ENCODE measurements around the gene PABPN1L.

DNA sequence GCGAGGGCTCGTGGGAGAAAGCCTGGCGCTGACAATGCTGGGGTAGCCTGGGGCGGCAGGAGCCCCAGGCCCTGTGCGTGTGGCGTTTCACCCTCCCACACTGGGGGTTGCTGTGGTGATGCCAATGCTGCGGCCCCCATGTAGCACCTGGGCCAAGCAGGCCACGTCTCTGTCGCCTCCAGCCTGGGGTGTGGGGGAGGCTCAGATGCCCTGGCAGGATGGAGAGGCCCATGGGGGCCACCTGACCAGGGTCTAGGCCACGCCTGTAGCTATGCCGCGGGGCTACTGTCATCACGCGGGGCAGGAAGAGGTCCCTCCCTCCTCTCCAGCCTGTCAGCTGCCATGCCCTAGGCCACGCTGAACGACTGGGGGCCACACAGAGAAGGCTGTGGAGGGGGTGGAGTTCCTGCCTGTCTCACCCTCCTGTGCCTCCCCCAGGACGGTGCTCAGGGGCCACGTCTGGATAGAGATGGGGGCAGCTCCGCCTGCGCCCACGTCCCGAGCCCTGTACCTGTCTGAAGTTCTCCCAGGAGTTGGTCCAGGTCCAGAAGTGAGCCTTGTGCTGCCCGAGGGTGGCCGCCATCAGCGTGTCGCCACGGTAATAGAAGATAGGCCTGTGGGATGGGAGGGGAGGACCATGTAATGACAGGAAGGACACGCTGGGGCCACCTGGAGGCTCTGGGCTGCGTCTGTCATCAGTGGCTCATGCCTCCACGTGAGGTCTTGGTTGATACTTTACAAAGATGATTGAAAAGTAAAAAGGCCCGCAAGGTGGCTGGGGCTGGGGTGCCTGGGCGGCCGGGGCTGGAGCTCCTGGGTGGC lies 42.0 kb downstream of the PABPN1L start:
- TF ChIP-seq, protein P1, sequence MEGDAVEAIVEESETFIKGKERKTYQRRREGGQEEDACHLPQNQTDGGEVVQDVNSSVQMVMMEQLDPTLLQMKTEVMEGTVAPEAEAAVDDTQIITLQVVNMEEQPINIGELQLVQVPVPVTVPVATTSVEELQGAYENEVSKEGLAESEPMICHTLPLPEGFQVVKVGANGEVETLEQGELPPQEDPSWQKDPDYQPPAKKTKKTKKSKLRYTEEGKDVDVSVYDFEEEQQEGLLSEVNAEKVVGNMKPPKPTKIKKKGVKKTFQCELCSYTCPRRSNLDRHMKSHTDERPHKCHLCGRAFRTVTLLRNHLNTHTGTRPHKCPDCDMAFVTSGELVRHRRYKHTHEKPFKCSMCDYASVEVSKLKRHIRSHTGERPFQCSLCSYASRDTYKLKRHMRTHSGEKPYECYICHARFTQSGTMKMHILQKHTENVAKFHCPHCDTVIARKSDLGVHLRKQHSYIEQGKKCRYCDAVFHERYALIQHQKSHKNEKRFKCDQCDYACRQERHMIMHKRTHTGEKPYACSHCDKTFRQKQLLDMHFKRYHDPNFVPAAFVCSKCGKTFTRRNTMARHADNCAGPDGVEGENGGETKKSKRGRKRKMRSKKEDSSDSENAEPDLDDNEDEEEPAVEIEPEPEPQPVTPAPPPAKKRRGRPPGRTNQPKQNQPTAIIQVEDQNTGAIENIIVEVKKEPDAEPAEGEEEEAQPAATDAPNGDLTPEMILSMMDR (IDR thresholded peaks at IDR 0.05; ENCODE audit: low read depth, low read length, poor library complexity, severe bottlenecking) = no peak
- TF ChIP-seq EZH2phosphoT487 (IDR thresholded peaks at IDR 0.05; ENCODE audit: borderline replicate concordance, low read length) = no peak

All from DOHH2 (cell line).